Breast epithelium (tissue), 4 donors: ENCODE measurements around the gene RPS2. TPM values are rescaled to one million over a fixed set of nuclear protein-coding genes. Genes with fewer than 3 reads are reported as not detected.

ENCODE experiments used
- DNase-seq, 2 donors: peaks; one replicate each; pipeline ENCODE4 v3.0.0-alpha.2; 2019; ENCODE audit warnings: low spot score in 2 of 2
- H3K27ac ChIP-seq, 2 donors: fragments of 200-600 bp; sonication (generic) in 1 of 2; one replicate each; pipeline ENCODE4 v1.5.1; 2016 to 2019; ENCODE audit warnings: mild to moderate bottlenecking in 1 of 2
- H3K27me3 ChIP-seq, 2 donors: fragments of 200-600 bp; sonication (generic) in 1 of 2; one replicate each; pipeline versions ENCODE4 v1.5.1 to v1.6.0; 2017 to 2019; ENCODE audit warnings: control low read depth in 1 of 2, mild to moderate bottlenecking in 1 of 2
- H3K36me3 ChIP-seq: fragments of 200-600 bp; one replicate; pipeline ENCODE4 v1.5.1; 2019
- H3K4me1 ChIP-seq, 2 donors: fragments of 200-600 bp; sonication (generic); one replicate each; pipeline ENCODE4 v1.5.1; 2016 to 2019; ENCODE audit warnings: control low read depth in 1 of 2
- H3K4me3 ChIP-seq, 3 donors: fragments of 200-600 bp; sonication (generic); 1 replicate in 2 of 3; 2 replicates in 1 of 3; pipeline ENCODE4 v1.5.1; 2016 to 2019; ENCODE audit warnings: mild to moderate bottlenecking in 3 of 3, moderate library complexity in 2 of 3
- H3K9me3 ChIP-seq, 2 donors: fragments of 200-600 bp; sonication (generic) in 1 of 2; one replicate each; pipeline ENCODE4 v1.5.1; 2016 to 2019; ENCODE audit warnings: control low read depth in 1 of 2
- CTCF ChIP-seq, 3 donors: fragments of 450-650 bp; IDR thresholded peaks; one replicate each; pipeline ENCODE4 v1.5.1; 2016 to 2017; ENCODE audit warnings: antibody characterized with exemption in 3 of 3, mild to moderate bottlenecking in 3 of 3, moderate library complexity in 3 of 3
- POLR2A ChIP-seq: fragments of 450-650 bp; IDR thresholded peaks from one replicate; pipeline ENCODE4 v1.6.1; 2016; ENCODE audit warnings: antibody characterized with exemption, mild to moderate bottlenecking, moderate library complexity
- POLR2AphosphoS5 ChIP-seq, 3 donors: sonication (generic); formaldehyde crosslinking; IDR thresholded peaks; one replicate each; pipeline ENCODE4 v1.6.1; 2017; ENCODE audit warnings: antibody characterized with exemption in 3 of 3
- intact Hi-C: fragments of 100-400 bp; cut with DNase I; formaldehyde crosslinking; loops from one replicate; pipeline ENCODE4 v1.15.1; 2023; ENCODE audit warnings: low total_unique reads
- total RNA-seq, 3 donors: library from RNA; depleted of rRNA; stranded (reverse); fragments of >200 nt; gene quantifications; one replicate each; pipeline ENCODE4 v1.1.0, GENCODE V29; 2016

RPS2 gene
- total RNA-seq, 3 donors from 2014 or later = 1,340 to 2,607 (median 1,661) TPM

- peaks cover 12% of the 10 kb centered on the region for H3K36me3 ChIP-seq
- intact Hi-C loops = no loop called here
- H3K27ac ChIP-seq = no peak overlapping the region
- DNase-seq = no peak
- peaks cover 4 to 16% of the 10 kb centered on the region in 2 donors for H3K4me1 ChIP-seq
- H3K9me3 ChIP-seq = no peaks in the 10 kb centered on the region
- H3K27me3 ChIP-seq = no peaks in the 10 kb centered on the region
- TF ChIP-seq POLR2A = no peak
- TF ChIP-seq CTCF (IDR thresholded peaks at IDR 0.05) = no peak
- TF ChIP-seq POLR2AphosphoS5 (IDR thresholded peaks at IDR 0.05) = no peak
- no peak overlapping the region for H3K4me3 ChIP-seq
These were observed 37.1 kb upstream of the RPS2 start for GRCh38 chr16:2001456-2002355.

DNA sequence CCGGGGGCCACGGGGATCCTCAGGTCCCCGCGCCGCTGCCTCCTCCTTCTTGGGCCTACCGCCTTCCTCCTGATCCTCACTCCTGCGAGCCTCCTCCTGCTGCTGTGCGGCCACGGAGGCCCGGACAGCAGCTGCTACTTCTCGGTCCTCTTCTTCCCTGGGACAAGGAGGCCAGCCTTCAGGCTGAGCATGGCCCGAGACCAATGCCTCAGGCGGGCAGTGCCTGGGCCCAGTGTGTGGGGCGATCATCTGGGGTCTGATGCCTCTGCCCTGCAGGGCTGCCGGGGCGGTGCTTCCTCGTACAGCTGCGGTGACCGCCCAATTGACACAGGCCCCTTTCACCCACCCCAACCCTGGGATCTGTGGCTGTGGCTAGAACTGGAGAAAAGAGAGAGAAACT is 36.4 kb upstream of the RPS2 start:
- H3K4me1 ChIP-seq = peaks cover 4 to 16% of the 10 kb centered on the region in 2 donors
- intact Hi-C loops = no loop called here
- TF ChIP-seq CTCF (IDR thresholded peaks at IDR 0.05) (no peak), POLR2AphosphoS5 (IDR thresholded peaks at IDR 0.05) (no peak), POLR2A (no peak)

GRCh38 chr16:1999866-2000514 is 35.4 kb upstream of the RPS2 start:
- TF ChIP-seq CTCF (IDR thresholded peaks at IDR 0.05) (no peak), POLR2A (no peak), POLR2AphosphoS5 (IDR thresholded peaks at IDR 0.05) (no peak)
- peaks cover 12% of the 10 kb centered on the region for H3K36me3 ChIP-seq
- intact Hi-C loops = no loop called here
- no peak overlapping the region for H3K4me3 ChIP-seq
- no peaks in the 10 kb centered on the region for H3K27me3 ChIP-seq
- no peak overlapping the region for H3K27ac ChIP-seq
- H3K4me1 ChIP-seq = peaks cover 4 to 7% of the 10 kb centered on the region in 2 donors
- H3K9me3 ChIP-seq = no peaks in the 10 kb centered on the region
- no peak for DNase-seq

More for the DNA sequence above, 36.4 kb upstream of the RPS2 start:
- Histone ChIP-seq H3K9me3 (no peaks in the 10 kb centered on the region), H3K4me3 (no peak overlapping the region), H3K36me3 (peaks cover 12% of the 10 kb centered on the region), H3K27me3 (no peaks in the 10 kb centered on the region), H3K27ac (no peak overlapping the region)
- no peak for DNase-seq

- intact Hi-C loops = no loop called here
These were observed 34.5 kb upstream of the RPS2 start for GRCh38 chr16:1998852-1999801.

More at GRCh38 chr16:1998852-1999801, 34.5 kb upstream of the RPS2 start:
- no peak for TF ChIP-seq CTCF (IDR thresholded peaks at IDR 0.05)
- no peak for TF ChIP-seq POLR2AphosphoS5 (IDR thresholded peaks at IDR 0.05)
- no peak for TF ChIP-seq POLR2A
- no peak for DNase-seq
- peaks cover 1 to 3% of the 10 kb centered on the region in 2 donors for H3K4me1 ChIP-seq
- peaks cover 12% of the 10 kb centered on the region for H3K36me3 ChIP-seq
- H3K4me3 ChIP-seq = no peak overlapping the region
- H3K27ac ChIP-seq = peak overlapping the region in 1 of 2 donors; percentile 12
- H3K9me3 ChIP-seq = no peaks in the 10 kb centered on the region
- H3K27me3 ChIP-seq = no peaks in the 10 kb centered on the region
